ENCODE data around the gene GGCX. TPM values are rescaled to one million over a fixed set of nuclear protein-coding genes. Genes with fewer than 3 reads are reported as not detected.

GGCX gene
- total RNA-seq, 4 donors from 2014 or later = 18.3 to 33.1 (median 28.2) TPM

DNA sequence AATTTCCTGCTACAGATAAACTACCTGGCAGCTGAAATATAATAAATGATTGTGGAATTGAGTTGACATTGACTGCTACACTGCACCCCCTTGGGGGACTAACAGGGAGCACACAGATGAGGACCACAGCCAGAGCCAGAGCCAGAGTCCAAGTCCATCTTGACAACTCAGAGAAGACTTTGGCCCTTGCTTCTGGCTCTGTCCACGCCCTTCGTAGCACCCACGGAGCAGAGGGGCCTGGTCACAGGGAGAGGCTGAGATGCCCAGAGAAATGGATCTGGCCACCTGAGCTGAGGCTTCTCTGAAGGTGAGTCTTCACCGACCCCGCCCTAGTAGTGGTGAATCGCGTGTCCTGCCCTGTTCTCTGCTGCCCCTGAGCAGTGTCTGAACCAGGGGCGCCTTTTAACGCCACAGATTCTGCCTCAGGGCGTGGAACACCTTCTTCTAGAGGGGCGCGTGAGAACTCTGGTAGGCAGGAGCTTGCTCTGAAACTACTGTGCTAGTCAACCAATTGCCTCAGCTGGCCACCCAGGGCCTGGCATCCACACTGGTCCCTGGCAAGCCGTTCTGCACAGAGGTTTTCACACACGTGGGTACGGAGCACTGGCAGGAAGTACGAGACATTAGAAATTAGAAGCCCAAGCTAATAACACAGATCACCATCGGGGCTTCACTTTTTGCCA, 58.0 kb downstream of the GGCX start:
- DNase-seq = peak in 1 of 2 donors; percentile 52
- Histone ChIP-seq H3K9me3 (no peaks in the 10 kb centered on the region), H3K36me3 (no peaks in the 10 kb centered on the region), H3K27me3 (no peaks in the 10 kb centered on the region), H3K4me3 (no peak overlapping the region), H3K27ac (peak overlapping the region; percentile 74 to 90 (median 81)), H3K4me1 (peaks cover 19 to 39% of the 10 kb centered on the region in 2 donors)
- intact Hi-C loops (cut with DNase I; ENCODE audit: low total_unique reads) (no loop called here), in situ Hi-C loops (cut with MboI; ENCODE audit: low sequenced_read_pairs in 4 of 4) (no loop called here)
- TF ChIP-seq, protein P1, sequence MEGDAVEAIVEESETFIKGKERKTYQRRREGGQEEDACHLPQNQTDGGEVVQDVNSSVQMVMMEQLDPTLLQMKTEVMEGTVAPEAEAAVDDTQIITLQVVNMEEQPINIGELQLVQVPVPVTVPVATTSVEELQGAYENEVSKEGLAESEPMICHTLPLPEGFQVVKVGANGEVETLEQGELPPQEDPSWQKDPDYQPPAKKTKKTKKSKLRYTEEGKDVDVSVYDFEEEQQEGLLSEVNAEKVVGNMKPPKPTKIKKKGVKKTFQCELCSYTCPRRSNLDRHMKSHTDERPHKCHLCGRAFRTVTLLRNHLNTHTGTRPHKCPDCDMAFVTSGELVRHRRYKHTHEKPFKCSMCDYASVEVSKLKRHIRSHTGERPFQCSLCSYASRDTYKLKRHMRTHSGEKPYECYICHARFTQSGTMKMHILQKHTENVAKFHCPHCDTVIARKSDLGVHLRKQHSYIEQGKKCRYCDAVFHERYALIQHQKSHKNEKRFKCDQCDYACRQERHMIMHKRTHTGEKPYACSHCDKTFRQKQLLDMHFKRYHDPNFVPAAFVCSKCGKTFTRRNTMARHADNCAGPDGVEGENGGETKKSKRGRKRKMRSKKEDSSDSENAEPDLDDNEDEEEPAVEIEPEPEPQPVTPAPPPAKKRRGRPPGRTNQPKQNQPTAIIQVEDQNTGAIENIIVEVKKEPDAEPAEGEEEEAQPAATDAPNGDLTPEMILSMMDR (IDR thresholded peaks at IDR 0.05 in 4 of 5, conservative IDR thresholded peaks at IDR 0.05 in 1 of 5) = no peak
- TF ChIP-seq POLR2A (IDR thresholded peaks at IDR 0.05) = no peak
- ATAC-seq = peak in 1 of 2 donors; percentile 7

DNA sequence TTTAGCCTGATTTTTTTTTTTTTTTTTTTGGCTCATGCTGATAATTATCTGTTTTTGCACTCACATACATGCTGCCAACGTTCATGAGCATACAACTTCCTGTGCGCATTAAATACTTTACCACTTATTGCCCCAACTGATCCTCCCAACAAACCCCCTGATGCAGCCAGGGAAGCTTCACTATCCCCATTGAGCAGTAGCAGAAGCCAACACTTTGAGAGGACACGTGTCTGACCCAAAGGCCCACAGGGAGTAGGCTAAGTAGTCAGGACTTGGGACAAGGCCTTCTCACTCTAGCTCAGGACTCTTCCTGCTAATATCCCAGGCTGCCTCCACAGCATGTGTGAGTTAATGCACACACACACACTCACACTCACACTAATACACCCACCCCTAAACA, 58.6 kb downstream of the GGCX start:
- Histone ChIP-seq H3K4me3 (no peak overlapping the region), H3K36me3 (no peaks in the 10 kb centered on the region), H3K9me3 (no peaks in the 10 kb centered on the region), H3K27me3 (no peaks in the 10 kb centered on the region), H3K4me1 (peaks cover 19 to 39% of the 10 kb centered on the region in 2 donors), H3K27ac (peak overlapping the region in 2 of 4 donors; percentile 84 to 90)
- intact Hi-C loops (cut with DNase I; ENCODE audit: low total_unique reads) (no loop called here), in situ Hi-C loops (cut with MboI; ENCODE audit: low sequenced_read_pairs in 4 of 4) (no loop called here)
- ATAC-seq (no peak), DNase-seq (no peak)
- TF ChIP-seq, protein P1 (IDR thresholded peaks at IDR 0.05 in 4 of 5, conservative IDR thresholded peaks at IDR 0.05 in 1 of 5) = no peak
- TF ChIP-seq POLR2A (IDR thresholded peaks at IDR 0.05) = no peak

DNA sequence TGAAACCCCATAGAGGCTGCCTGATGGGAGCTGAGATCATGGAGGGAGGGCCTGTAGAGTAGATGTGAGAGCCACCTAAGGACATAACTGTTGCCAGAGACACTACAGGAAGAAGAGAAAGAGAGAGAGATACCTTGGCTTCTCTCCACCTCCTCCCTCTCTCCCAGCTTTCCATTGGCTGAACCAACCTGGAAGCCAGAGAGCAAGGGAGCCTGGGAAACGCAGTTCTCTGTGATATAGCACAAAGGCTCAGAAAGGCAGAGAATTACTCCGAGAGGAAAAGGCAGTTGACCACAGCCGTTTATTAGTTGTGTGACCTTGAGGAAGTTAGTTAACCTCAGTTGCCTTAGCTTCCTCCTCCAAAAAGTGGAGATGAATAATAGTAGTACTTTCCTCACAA, 60.0 kb downstream of the GGCX start:
- Histone ChIP-seq H3K27ac (no peak overlapping the region), H3K36me3 (no peaks in the 10 kb centered on the region), H3K9me3 (no peaks in the 10 kb centered on the region), H3K4me3 (no peak overlapping the region), H3K4me1 (peaks cover 19 to 36% of the 10 kb centered on the region in 2 donors), H3K27me3 (no peaks in the 10 kb centered on the region)
- ATAC-seq (no peak), DNase-seq (no peak)
- no peak for TF ChIP-seq POLR2A (IDR thresholded peaks at IDR 0.05)
- TF ChIP-seq, protein P1 (IDR thresholded peaks at IDR 0.05 in 4 of 5, conservative IDR thresholded peaks at IDR 0.05 in 1 of 5) = no peak
- in situ Hi-C loops (cut with MboI; ENCODE audit: low sequenced_read_pairs in 4 of 4) (no loop called here), intact Hi-C loops (cut with DNase I; ENCODE audit: low total_unique reads) (no loop called here)

DNA sequence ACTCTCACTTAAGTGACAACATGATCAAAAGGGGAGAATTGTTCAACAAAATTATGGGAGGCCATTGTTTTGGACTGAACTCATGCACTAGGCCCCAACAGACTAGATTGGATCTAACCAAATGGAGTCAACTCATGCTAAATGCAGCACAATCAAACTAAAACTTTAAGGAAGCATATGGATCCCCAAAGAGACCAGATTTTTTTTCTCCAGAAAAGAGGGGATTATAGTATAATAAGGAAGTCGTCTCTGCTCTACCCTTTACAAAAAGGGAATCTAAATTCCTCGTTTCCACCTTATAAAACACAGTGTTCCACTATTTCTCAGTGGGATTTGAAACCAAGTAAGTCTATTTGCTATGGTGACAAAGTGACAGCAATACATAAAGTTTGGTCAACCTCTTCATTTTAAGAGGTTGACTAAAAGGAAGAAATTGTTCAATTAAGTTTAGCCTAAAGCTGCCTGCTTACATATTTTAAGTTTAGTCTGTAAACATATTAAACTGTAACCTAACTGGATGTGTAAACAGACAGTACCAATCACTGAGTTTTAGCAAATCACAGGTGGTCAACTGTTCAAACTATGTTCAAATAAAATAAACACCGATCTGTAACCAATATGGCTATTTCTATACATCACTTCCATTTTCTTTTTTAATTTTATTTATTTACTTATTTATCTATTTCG, 63.2 kb downstream of the GGCX start:
- H3K27me3 ChIP-seq = no peaks in the 10 kb centered on the region
- DNase-seq (no peak), ATAC-seq (no peak)
- TF ChIP-seq, protein P1 (IDR thresholded peaks at IDR 0.05 in 4 of 5, conservative IDR thresholded peaks at IDR 0.05 in 1 of 5) = no peak
- no peak for TF ChIP-seq POLR2A (IDR thresholded peaks at IDR 0.05)
- in situ Hi-C loops (cut with MboI; ENCODE audit: low sequenced_read_pairs in 4 of 4) (no loop called here), intact Hi-C loops (cut with DNase I; ENCODE audit: low total_unique reads) (no loop called here)
- no peak overlapping the region for H3K4me3 ChIP-seq
- no peaks in the 10 kb centered on the region for H3K36me3 ChIP-seq
- no peak overlapping the region for H3K27ac ChIP-seq
- peaks cover 0 to 7% of the 10 kb centered on the region in 2 donors for H3K4me1 ChIP-seq
- no peaks in the 10 kb centered on the region for H3K9me3 ChIP-seq

Measured in gastrocnemius medialis (tissue), 4 donors.